GM12892 (cell line): Measurements from ENCODE around the gene TXN.
"Not testable (repeated sequence)": the region's sequence is repeated elsewhere in the genome, so short reads cannot be mapped to it uniquely, and the experiment has no call there.

Source experiments
- DNase-seq: peaks from one replicate; pipeline ENCODE4 v3.0.0; 2011; ENCODE audit not compliant: insufficient read length
- FAIRE-seq: peaks from 2 replicates; lab custom pipeline; 2011; peaks lifted over from hg19 to GRCh38; lab: Jason Lieb, UNC
- POLR2A ChIP-seq: IDR thresholded peaks from 2 replicates; pipeline ENCODE4 v1.6.1; 2011; ENCODE audit warnings: low read depth, low read length, control low read depth
- POLR2AphosphoS5 ChIP-seq: IDR thresholded peaks from 2 replicates; pipeline ENCODE4 v1.6.1; 2011; ENCODE audit warnings: low read depth, low read length, control low read depth
- TAF1 ChIP-seq: IDR thresholded peaks from 2 replicates; pipeline ENCODE4 v1.6.1; 2011; ENCODE audit warnings: low read depth, mild to moderate bottlenecking, control low read depth, low read length, borderline replicate concordance

TXN gene

DNA sequence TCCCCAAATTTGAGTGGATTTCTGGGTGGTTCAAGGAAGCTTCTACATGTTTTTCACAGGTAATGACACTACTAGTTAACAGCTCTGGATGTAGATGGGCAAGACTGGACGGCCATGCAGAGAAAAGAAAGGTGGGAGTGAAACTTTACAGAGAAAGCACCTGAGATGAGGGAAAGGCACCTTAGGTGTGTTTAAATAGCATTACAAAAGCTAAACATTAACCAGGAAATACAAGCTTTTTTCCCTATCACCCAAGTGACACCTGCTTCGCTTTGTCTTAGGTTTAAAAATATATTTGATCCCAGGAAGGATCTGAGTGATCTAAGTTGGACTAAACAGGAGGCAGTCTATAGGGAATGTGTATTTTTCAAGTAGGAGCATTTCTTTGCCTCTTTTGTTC is 56.7 kb downstream of the TXN start:
- TF ChIP-seq POLR2AphosphoS5 (no peak), POLR2A (no peak), TAF1 (no peak)
- DNase-seq (no peak), FAIRE-seq (no peak)

DNA sequence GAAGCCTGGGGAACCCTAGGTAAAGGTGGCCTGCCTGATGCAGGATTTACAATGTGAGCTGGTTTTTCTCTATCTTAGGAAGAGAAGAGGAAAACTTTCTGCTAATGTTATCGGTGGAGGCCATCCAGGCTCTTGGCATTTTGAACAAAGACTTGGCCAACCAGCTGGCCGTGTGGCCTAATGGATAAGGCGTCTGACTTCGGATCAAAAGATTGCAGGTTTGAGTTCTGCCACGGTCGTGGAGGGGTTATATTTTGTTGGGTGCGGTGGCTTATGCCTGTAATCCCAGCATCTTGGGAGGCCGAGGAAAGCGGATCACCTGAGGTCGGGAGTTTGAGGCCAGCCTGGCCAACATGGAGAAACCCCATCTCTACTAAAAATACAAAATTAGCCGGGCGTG is 58.0 kb downstream of the TXN start:
- FAIRE-seq, result no peak
- no peak for DNase-seq
- no peak for TF ChIP-seq POLR2AphosphoS5
- no peak for TF ChIP-seq TAF1
- TF ChIP-seq POLR2A, result no peak

DNA sequence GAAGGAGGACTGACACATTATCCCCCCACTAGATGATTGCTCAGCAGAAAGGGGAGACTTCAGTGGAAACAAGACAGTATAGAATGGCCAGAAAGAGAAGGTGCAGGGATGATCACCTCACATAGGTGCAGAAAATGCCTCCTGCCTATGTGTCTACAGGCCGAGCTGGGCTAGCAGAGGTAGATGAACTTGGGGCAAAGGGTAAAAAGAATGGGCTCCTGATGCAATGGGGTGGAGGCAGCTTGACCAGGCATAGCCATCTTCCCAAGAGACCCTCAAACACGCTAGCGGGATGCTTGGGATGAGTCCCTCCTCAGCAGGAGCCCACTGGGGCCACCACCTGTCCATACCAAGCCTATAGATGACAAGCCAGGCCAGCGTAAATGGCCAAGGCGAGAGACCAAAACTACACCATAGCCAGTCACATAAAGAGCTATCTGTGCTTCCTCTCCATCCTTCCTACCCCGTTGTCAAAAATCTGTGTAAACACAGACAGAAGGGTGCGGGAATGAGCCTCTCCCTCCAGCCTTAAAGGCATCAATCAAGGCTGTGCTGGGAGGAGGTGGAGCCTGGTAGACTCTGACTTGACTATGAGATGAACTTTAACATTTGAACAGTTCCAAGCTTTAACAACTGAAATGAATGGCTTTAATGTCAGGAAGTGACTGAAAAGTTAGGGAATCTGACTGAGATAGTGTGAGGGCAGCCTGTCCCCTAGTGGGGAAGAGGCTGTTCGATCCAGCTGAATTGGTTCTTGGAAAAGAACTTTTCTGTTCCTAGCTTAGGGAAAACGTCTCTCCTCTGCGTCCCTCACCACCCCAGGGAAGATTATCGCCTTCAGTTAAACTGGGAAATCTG is 58.7 kb downstream of the TXN start:
- DNase-seq, result no peak
- no peak for FAIRE-seq

DNA sequence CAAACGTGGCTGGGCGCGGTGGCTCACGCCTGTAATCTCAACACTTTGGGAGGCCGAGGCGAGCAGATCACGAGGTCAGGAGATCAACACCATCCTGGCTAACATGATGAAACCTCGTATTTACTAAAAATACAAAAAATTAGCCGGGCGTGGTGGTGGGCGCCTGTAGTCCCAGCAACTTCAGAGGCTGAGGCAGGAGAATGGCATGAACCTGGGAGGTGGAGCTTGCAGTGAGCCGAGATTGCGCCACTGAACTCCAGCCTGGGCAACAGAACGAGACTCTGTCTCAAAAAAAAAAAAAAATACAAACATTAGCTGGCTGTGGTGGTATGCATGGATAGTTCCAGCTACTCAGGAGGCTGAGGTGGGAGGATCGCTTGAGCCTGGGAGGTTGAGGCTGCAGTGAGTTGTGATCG is 60.2 kb downstream of the TXN start:
- not testable (repeated sequence) for DNase-seq, FAIRE-seq

More for the DNA sequence above, 58.7 kb downstream of the TXN start:
- no peak for TF ChIP-seq TAF1
- TF ChIP-seq POLR2AphosphoS5, result no peak
- TF ChIP-seq POLR2A, result no peak
